A204.1 (cell line): ENCODE results near the gene MTA2.
"Not testable (repeated sequence)": the region's sequence is repeated elsewhere in the genome, so short reads cannot be mapped to it uniquely, and the experiment has no call there.

ENCODE experiments used
- FAIRE-seq: peaks from 2 replicates; lab custom pipeline; 2012; peaks lifted over from hg19 to GRCh38; lab: Jason Lieb, UNC

The MTA2 gene

DNA sequence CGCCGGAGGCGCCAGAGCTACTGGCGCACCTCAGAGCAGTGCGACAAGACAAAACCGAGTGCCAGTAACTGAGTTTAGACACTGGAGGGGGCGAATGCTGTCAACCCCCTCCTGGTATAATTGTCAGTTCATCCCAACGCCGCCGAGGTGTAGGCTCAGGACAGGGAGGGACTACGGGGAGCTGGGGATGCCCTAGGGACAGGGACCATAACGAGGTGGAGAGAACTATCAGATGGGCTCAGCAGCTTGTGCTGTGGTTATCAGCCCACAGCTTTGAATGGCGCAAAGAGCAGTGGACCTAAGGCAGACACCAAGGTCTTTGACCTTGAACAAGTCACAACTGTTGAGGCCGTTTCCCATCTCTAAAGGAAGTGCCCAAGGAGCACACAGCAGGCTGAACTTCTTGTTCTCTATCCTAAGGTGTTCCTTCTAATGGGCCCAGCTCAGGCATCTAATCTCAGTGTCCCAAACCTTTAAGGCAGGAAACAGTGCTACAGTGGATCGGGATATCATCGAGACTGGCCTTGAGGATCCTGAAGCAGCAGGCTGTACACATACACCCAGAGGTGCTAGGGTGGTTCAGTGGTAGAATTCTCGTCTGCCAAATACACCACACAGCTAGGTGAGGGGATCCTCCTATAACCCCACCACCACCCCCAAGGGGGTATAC is 9.4 kb downstream of the MTA2 start:
- FAIRE-seq, result no peak

DNA sequence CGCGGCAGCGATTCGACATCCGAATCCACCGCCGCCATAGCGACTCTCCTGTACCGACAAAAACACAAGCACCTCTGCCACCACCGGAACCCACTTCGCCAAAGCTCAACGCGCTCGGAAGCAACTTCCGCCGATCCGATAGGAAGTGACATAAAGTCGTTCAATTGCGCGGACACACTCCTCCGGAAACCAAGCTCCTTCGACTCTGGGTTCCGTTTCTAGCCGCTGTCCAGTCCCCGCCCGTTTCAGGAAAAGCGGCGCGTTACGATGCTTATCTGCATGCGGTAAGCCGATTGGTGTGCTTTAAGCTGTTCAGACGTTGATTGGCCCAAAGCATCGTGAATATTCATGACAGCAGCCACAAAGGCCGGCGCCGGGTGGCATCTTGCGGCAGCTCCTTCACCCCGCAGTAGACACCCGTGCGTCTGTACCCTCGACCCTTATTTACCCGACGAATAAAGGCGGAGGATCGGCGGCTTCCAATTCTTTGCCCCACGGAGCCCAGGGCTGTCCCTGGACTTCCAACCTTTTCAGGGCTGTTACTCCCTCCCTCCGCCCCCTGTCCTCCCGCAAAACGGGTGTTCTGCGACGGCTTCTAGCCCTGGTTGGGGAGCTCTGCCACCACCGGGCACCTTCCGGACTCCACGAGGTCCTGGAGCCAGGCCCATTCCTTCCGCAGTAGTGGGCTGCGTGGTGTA is 10.1 kb downstream of the MTA2 start, which contains the start of gene TUT1:
TUT1 (minus strand) TSS at position 76 of the 698 bp plus-strand sequence; CDS start at position 38, 38 bp downstream.
- FAIRE-seq, result peak; percentile 97

- FAIRE-seq, result no peak
Measured at GRCh38 chr11:62588966-62589637, 12.6 kb downstream of the MTA2 start.

- FAIRE-seq, result not testable (repeated sequence)
Measured at GRCh38 chr11:62585356-62585755, 16.3 kb downstream of the MTA2 start.

DNA sequence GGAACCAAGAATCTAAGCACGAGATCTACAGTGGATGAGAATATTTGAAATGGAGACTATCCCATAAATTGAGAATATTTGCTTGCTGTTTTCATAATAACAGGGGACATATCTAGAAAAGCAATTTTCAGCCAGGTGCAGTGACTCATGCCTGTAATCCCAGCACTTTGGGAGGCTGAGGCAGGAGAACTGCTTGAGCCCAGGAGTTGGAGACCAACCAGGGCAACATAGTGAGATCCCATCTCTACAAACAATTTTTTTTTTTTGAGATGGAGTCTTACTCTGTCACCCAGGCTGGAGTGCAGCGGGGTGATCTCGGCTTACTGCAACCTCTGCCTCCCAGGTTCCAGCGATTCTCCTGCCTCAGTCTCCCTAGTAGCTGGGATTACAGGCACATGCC is 19.9 kb downstream of the MTA2 start:
- FAIRE-seq, result not testable (repeated sequence)

DNA sequence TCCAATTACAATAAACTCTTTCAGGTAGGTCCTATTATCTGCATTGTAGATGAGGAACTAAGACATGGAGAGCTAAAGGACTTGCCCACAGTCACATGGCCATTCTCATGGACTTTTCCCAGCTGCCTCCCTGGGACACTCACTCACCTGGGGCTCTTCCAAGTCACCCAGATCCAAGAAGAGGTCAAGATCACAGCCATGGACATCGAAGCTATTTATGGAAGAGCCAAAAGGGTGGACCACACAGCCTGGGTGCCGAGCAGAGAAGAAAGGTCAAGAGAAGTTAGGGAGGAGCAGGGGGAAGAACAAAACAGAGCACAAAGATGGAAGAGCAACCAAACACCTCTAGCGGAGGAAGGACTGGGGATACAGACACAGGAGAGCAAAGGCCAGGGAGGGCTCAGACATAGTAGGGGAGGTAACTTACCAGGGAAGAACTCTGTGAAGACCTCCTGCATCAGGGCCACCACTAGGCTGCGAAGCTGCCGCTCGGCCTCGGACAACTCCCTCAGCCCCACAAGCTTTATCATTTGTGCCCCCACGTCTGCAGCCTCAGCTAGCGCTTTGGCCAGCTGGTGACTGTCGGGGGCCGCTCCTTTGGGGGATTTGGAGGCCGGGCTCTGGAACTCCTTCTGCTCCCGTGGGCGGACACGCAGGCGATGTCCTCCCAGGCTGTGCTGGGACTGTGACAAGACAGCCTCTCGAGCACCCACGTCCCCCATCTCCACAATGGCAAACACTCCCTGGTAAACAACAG is 20.5 kb downstream of the MTA2 start:
- FAIRE-seq, result no peak

DNA sequence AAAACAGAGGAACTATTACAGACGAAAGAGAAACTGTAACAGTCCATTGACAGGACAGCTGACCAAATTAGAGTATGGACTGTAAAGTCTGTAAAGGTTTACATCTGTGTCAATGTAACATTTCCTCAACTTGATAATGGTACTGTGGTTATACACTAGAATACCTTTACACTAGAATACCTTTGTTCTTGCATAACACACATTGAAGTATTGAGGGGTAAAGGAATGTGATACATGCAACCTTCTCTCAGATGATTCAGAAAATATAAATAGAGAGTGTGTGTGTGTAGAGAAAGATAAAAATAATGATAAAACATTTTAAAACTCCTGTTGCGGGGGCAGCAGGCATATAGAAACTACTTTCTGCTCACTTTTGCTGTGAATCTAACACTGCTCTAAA is 22.4 kb downstream of the MTA2 start:
- no peak for FAIRE-seq

GRCh38 chr11:62578541-62578940 is 23.1 kb downstream of the MTA2 start:
- no peak for FAIRE-seq

GRCh38 chr11:62577046-62577714 is 24.5 kb downstream of the MTA2 start:
- no peak for FAIRE-seq

- no peak for FAIRE-seq
Measured at GRCh38 chr11:62575837-62576236, 25.8 kb downstream of the MTA2 start.

DNA sequence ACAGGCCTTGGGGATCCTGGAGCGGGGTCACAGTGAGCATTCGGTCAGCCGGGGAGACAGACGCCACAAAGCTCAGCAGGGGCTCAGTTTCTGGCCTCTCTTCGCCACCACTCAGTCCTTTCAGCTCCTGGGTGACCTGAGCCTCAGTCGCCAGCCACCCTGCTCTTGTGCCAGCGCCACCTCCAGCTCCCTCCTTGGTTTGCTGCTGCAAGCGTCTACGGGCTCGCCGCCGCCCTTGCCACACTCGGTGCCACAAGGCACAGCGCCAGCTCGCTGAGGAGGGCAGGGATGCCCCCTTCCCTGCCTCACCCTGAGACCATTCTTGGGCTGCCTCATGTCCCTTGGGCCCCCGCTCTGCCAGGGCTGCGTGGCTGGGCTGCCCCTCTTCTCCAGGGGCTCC is 26.5 kb downstream of the MTA2 start:
- FAIRE-seq, result no peak

GRCh38 chr11:62574363-62575071 is 27.1 kb downstream of the MTA2 start:
- no peak for FAIRE-seq

- peak; percentile 95 for FAIRE-seq
Measured at GRCh38 chr11:62573592-62574362, 27.9 kb downstream of the MTA2 start, which contains the start of gene EEF1G. EEF1G (minus strand) TSS chr11:62573891; CDS start chr11:62573842, 49 bp downstream.

GRCh38 chr11:62573006-62573591 is 28.6 kb downstream of the MTA2 start:
- FAIRE-seq, result no peak

GRCh38 chr11:62572431-62572830 is 29.2 kb downstream of the MTA2 start:
- FAIRE-seq, result no peak

GRCh38 chr11:62571493-62571892 is 30.2 kb downstream of the MTA2 start:
- not testable (repeated sequence) for FAIRE-seq

DNA sequence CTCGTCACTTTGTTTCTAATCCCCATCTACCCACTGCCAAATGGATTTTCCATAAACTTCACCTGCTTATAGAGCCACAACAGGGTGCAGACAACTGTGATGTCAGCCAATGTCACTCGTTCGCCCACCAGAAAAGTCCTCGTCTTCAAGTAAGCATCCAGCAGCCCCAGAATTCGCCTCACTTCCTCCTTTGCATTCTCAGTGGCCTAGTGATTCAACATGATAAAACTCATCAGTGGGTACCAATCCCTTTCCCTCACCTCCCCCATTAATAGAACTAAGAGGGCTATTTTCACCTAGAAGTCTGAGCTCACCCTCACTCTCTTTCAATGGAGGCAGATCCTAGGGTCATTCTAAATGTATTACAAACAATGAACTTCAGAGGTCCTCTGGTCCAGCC is 30.8 kb downstream of the MTA2 start:
- FAIRE-seq, result not testable (repeated sequence)

DNA sequence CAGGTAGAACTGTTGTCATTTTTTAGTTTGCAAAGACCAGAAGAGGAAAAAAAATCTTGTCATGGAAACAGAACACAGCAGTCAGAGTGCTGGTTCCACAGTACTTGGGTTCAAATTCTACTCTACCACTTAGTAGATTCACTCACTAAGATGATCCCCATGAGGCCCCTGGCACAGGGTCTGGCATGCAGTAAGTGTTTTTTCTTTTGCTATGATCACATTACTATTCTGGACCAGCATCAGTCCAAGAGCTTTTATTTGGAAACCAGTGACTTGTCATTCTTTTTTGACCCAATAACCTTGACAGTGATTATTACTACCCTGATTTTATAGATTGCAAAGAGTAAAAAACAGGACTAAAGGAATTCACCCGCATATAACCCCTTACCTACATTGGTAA is 32.1 kb downstream of the MTA2 start:
- FAIRE-seq, result no peak

DNA sequence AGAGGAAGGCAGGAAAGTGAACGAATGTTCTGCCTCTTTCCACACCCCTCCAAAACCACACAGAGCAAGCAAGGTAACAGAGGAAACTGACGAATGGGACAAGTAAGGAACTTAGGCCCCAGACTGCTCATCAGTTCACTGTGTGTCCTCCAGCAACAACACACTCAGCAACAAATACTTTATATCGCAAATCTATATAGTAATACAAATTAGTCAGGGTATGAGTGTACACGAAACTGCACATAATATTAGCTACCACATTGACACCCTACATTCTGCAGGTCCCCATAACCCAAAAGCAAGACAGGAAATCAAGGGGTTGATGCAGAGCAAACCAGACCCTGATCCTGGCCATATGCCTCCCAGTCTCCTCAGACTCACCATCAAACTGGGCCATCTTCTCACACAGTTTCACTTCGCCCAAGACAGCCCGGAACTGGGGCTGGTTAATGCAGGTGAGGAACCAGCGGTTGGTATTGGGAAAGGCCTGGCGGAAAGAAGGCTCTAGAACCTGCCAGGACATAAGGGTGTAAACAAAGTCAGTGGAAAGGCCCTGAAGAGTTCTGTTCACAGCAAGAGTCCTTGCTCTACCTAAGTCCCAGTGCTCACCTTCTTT is 34.5 kb downstream of the MTA2 start:
- FAIRE-seq, result no peak

- no peak for FAIRE-seq
Measured at GRCh38 chr11:62566247-62566646, 35.4 kb downstream of the MTA2 start.
